HG02642 (cell line): ENCODE measurements around the gene TEAD3.

Experiments
- ATAC-seq: cut with Tn5 transposase; IDR thresholded peaks from one replicate; pipeline ENCODE4 v1.9.1; 2021; ENCODE audit warnings: mild to moderate bottlenecking; ENCODE audit not compliant: unreplicated experiment, poor library complexity

TEAD3 gene

DNA sequence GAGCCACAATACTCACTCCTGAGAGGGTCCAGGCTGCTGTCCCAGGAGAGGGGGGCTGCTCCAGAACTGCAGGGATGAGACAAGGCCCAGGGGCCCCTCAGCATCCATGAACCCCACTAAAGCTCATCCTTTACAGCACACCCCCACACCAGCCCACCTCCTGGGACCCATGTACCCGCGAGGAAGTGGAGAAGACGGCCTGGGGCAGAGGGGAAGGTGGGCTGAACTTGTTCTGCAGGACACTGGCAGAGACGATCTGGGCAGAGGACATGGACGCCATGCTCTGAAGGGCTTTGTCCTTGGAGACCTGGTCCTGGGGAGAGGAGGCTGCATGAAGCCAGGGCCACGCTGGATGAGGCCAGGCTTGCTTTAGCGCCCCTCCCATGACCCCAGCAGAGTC, 18.6 kb downstream of the TEAD3 start:
- no peak for ATAC-seq

- ATAC-seq, result no peak
Measured at GRCh38 chr6:35477551-35478179, 19.2 kb downstream of the TEAD3 start.

GRCh38 chr6:35477028-35477427, 19.9 kb downstream of the TEAD3 start:
- ATAC-seq, result no peak

GRCh38 chr6:35476004-35476403, 20.9 kb downstream of the TEAD3 start:
- ATAC-seq, result no peak

DNA sequence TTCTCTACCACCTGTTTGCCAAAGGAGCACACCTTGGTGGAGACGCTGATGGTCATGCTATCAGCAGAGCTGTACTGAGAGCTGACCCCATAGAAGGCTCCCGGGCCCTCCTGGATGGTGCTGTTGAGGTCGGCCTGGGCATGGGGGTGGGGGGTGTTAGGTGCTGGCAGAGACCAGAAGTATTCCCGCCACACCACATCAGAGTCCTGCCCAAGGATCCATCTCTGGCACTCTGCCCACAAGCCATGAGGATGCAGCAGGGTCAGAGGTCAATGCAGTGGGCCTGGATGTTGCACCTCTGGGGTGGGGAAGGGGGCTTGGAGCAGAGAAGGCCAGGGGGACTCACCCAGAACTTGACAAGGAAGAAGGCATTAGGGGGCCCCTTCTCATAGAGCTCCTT, 21.3 kb downstream of the TEAD3 start:
- ATAC-seq, result no peak

GRCh38 chr6:35474942-35475570, 21.8 kb downstream of the TEAD3 start:
- ATAC-seq, result no peak

DNA sequence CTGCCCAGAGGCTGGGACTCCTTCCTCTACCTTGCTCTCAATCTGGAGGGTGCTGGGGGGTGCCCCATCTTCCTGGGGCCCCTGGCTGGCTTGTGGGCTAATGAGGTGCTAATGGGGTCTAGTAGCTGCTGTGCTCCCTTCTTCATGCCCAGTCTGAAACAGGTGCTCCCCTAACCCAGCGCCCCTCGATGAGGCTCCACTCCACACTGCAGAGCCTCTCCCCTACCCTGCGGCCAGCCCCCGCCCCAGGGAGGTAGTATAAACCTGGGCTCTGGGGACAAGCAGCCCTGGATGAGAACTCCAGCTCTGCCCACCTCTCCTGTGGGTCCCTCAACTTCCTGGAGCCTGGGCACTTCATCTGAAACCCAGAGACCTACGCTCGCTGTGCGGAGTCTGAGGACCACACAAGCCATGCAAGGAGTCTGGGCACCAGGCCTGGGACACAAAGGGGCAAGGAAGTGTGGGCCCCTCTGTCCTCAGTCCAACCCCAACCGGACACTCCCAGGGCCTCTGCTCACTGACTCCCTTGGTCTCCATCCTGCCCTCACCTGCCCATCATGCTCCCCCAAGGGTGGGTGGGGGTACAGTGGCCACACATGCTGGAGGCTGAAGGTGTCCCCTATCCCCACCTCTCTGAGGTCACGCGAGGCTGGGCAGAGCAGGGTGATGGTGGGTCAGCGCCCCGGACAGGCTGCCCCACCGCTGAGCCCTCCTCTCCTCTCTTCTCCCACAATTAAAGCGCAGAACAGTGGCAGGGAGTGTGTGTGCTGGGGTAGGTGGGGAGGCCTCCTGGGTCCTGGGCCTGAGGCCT, 22.5 kb downstream of the TEAD3 start:
- ATAC-seq, result no peak

DNA sequence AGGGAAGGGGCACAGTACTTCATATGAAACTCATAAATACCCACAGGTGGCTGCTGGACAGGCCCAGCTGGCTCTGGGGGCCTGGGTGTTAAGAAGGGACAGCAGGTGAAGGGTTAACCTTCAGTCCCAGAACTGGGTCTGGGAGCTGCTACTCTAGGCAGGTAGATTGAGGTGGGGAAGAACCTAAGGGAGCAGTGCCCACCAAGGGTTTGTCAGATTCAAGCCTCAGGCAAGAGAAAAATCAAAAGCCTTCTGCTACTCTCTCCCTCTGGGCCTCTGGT, 23.1 kb downstream of the TEAD3 start:
- ATAC-seq, result no peak

DNA sequence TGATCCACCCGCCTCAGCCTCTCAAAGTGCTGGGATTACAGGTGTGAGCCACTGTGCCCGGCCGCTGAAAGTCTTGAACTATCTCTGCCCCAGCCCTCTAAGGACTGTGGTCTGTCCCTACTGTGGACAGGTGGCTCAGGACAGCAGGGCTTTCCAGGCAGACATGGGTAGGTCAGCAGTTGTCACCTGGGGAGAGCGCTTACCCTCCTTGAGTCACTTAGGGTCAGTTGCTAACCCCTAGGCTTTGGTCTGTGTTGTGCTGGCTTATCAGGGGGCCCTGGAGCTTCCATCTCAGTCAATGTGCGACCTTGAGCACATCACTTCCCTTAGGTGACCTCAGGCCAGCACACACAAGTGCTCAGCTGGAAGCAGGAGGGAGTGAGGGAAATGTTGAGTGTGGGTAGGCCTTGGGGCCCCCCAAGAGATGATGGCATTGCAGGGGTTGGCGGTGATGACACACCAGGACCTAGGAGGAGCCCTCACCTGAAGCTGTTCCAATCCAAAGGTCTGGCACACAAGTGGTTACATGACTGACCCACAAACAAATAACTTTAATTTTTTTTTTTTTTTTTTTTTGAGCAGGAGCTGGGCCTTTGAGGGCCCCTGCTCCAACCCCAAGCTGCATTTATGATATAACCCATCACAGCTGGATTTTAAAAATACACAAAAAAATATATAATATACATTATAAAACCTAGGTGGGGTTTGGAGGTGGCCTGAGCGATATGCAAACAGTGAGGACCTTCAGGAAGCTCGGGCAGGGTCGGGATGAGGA, 23.6 kb downstream of the TEAD3 start:
- no peak for ATAC-seq

- no peak for ATAC-seq
Measured at GRCh38 chr6:35471836-35472345, 25.0 kb downstream of the TEAD3 start.

DNA sequence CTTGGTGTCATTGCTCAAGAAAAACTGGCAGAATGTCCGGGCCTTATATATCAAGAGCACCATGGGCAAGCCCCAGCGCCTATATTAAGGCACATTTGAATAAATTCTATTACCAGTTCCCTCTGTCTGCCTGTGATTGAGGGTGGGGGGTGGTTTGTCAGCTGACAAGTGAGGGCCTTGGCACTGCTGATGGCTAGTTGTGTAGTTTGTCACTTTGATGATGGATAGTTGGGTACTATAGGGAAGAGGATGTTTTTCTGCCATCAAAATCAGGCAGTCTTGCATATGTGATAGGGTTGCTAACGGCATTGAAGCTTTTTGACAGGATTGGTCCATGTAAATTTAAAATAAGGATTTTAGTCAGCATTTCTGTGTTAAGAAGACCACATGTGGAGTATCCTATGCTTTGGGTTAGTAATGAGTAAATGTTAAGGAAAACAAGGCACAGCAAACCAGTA, 26.2 kb downstream of the TEAD3 start:
- no peak for ATAC-seq

- ATAC-seq, result no peak
Measured at GRCh38 chr6:35469751-35470662, 26.9 kb downstream of the TEAD3 start.

DNA sequence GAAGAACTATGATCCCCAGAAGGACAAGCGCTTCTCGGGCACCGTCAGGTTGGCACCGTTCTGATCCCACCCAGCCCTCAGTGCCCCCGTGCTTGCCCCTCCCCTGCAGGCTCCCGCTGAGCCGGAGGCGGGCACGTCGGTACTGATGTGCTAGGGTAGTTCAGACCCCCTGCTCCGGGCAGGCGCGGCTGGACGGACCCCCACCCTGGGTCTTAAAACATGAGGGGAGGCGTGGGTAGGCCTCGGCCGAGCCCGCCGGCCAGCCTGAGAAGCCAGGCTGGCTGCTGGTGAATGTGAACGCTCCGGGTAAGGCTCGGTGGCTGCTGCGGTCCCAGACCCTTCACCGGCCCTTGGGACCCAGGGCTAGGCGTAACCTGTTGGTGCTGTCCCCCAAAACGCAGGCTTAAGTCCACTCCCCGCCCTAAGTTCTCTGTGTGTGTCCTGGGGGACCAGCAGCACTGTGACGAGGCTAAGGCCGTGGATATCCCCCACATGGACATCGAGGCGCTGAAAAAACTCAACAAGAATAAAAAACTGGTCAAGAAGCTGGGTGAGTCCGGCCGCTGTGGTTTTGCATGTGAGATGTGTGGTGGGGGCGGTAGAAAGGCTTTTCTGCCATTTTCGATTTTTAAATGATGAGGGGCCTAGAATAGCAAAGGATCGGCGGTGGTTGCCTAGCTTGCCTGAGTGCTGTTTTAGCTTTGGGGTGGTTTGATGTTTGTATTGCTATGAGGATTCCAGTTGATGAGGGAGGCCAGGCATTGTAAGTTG, 27.7 kb downstream of the TEAD3 start:
- peak; percentile 8 for ATAC-seq

GRCh38 chr6:35468181-35468979, 28.5 kb downstream of the TEAD3 start, which contains the start of gene RPL10A:
RPL10A (plus strand) TSS chr6:35468401; CDS start chr6:35468435, 34 bp downstream.
- peak; percentile 86 for ATAC-seq

- ATAC-seq, result no peak
Measured at GRCh38 chr6:35465646-35466045, 31.2 kb downstream of the TEAD3 start.

DNA sequence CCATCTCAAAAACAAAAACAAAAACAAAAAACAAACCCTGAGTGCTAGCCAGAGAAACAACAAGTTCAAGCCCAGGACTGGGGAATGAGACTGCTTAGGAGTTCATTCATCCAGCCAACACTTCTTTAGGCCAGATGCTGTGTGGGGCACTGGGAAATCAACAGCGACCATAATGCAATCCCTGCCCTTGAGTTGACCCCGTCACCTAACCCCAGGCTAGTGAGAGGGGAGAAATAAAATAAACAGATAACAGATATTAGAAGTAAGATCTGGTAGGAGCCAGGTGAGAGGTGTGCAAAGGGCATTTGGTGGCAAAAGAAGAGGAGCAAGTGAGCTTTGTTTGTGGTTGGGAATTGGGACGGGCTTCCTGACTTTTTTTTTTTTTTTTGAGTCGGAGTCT, 33.6 kb downstream of the TEAD3 start:
- no peak for ATAC-seq

GRCh38 chr6:35461270-35461669, 35.6 kb downstream of the TEAD3 start:
- no peak for ATAC-seq

DNA sequence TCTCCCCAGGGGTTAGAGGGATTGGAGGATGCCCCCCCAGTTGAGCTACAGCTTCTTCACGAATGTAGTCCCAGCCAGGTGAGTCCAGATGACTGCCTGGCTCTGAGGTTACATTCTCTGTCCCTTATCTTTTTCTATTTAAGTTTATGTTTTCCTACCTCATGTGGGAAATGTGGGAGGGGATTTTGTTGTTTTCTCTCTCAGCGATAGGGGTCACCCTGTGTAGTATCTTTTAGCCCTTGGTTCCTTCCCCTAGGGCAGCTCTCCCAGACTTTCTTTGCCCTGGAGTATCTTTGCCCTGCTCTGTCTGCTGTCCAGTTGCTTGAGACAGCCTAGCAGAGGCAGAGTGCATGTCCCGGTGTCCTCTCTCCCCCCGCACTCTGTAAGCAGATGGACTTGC, 39.0 kb downstream of the TEAD3 start:
- no peak for ATAC-seq
